Endothelial cell of umbilical vein (primary cell): Measurements from ENCODE around the gene NANOS2. TPM values are rescaled to one million over a fixed set of nuclear protein-coding genes. Genes with fewer than 3 reads are reported as not detected.

ENCODE experiments used
- BruUV-seq: library from RNA; stranded (reverse); fragments of 400-500 nt; replicated peaks from 2 replicates; lab custom pipeline; 2021; lab: Mats Ljungman, UMichigan
- CTCF ChIA-PET: fragments of 300-600, 350-600 bp; sonication (Branson Sonifier 250); formaldehyde crosslinking; loops from one replicate; lab custom pipeline; 2021; ENCODE audit warnings: antibody characterized with exemption, inconsistent platforms; lab: Charles Lee
- POLR2A ChIA-PET: fragments of 300-600, 350-600 bp; sonication (Branson Sonifier 250); formaldehyde crosslinking; loops from one replicate; lab custom pipeline; 2021; ENCODE audit warnings: antibody characterized with exemption, inconsistent platforms; lab: Charles Lee
- DNase-seq: peaks from one replicate; pipeline ENCODE4 v3.0.0-alpha.2; 2011; ENCODE audit warnings: low read depth, low spot score
- FAIRE-seq: peaks from 2 replicates; lab custom pipeline; 2011; peaks lifted over from hg19 to GRCh38; lab: Jason Lieb, UNC
- H2AFZ ChIP-seq: 2 replicates; pipeline ENCODE4 v1.6.0; 2012; ENCODE audit warnings: low read depth, low read length, control low read depth, inconsistent platforms
- H3K27ac ChIP-seq: 2 replicates; pipeline ENCODE4 v1.5.1; 2011; ENCODE audit warnings: low read depth, mild to moderate bottlenecking, control low read depth, low read length, moderate library complexity; ENCODE audit not compliant: insufficient read depth
- H3K27me3 ChIP-seq, 2 experiments: 2 replicates each; pipeline versions ENCODE4 v1.6.0 to v1.6.1; 2011; ENCODE audit warnings: low read length in 2 of 2, mixed read lengths in 1 of 2; ENCODE audit not compliant: control insufficient read depth in 2 of 2, insufficient read depth in 2 of 2
- H3K36me3 ChIP-seq, 2 experiments: 2 replicates in 1 of 2; 3 replicates in 1 of 2; pipeline ENCODE4 v1.5.1; 2011; ENCODE audit warnings: low read length in 2 of 2, mild to moderate bottlenecking in 1 of 2, moderate library complexity in 1 of 2; ENCODE audit not compliant: control insufficient read depth in 2 of 2, insufficient read depth in 2 of 2; ENCODE audit errors: extremely low read depth in 1 of 2
- H3K4me1 ChIP-seq: 3 replicates; pipeline ENCODE4 v1.5.1; 2011; ENCODE audit warnings: mild to moderate bottlenecking, low read length; ENCODE audit not compliant: control insufficient read depth, insufficient read depth; ENCODE audit errors: extremely low read depth
- H3K4me2 ChIP-seq: 2 replicates; pipeline ENCODE4 v1.6.1; 2011; ENCODE audit warnings: low read length, control low read depth, mixed read lengths; ENCODE audit not compliant: insufficient read depth
- H3K4me3 ChIP-seq, 3 experiments: fragments of 200-600 bp in 1 of 3; sonication (generic), shearing (Covaris generic) in 1 of 3; replicated peaks in 1 of 3; 2 replicates each; pipeline ENCODE4 v1.5.1; 2011 to 2016; ENCODE audit warnings: control low read depth in 3 of 3, low read length in 3 of 3, mild to moderate bottlenecking in 2 of 3, inconsistent platforms in 1 of 3, low read depth in 1 of 3, moderate library complexity in 1 of 3; ENCODE audit not compliant: insufficient read depth in 1 of 3
- H3K79me2 ChIP-seq: 2 replicates; pipeline ENCODE4 v1.6.0; 2012; ENCODE audit warnings: low read length, inconsistent platforms; ENCODE audit not compliant: control insufficient read depth, insufficient read depth
- H3K9ac ChIP-seq: replicated peaks from 2 replicates; pipeline ENCODE3; 2011; ENCODE audit warnings: low read length, control low read depth; ENCODE audit not compliant: insufficient read depth; ENCODE audit errors: extremely low read depth
- H3K9me1 ChIP-seq: replicated peaks from 3 replicates; pipeline ENCODE4 v1.6.0; 2011; ENCODE audit warnings: mild to moderate bottlenecking, low read length; ENCODE audit not compliant: control insufficient read depth, insufficient read depth; ENCODE audit errors: extremely low read depth
- H3K9me3 ChIP-seq: replicated peaks from 2 replicates; pipeline ENCODE4 v1.5.1; 2012; ENCODE audit warnings: low read length, inconsistent platforms; ENCODE audit not compliant: control insufficient read depth, insufficient read depth
- H4K20me1 ChIP-seq: replicated peaks from 2 replicates; pipeline ENCODE3; 2011; ENCODE audit warnings: mild to moderate bottlenecking, low read length; ENCODE audit not compliant: control insufficient read depth, insufficient read depth; ENCODE audit errors: extremely low read depth
- FOS ChIP-seq: IDR thresholded peaks from 2 replicates; pipeline ENCODE4 v1.6.1; 2011; ENCODE audit warnings: mild to moderate bottlenecking, low read length, moderate library complexity, borderline replicate concordance; ENCODE audit not compliant: insufficient read depth
- GATA2 ChIP-seq: IDR thresholded peaks from 2 replicates; pipeline ENCODE4 v1.7.0; 2011; ENCODE audit warnings: low read depth, mild to moderate bottlenecking, moderate library complexity, mixed read lengths, low read length; ENCODE audit not compliant: insufficient read length, insufficient read depth
- MYC ChIP-seq: IDR thresholded peaks from one replicate; pipeline ENCODE4 v1.6.1; 2011; ENCODE audit warnings: mild to moderate bottlenecking, low read depth, low read length
- dilution Hi-C: fragments of 300-500 bp; cut with MboI; formaldehyde crosslinking; loops from one replicate; pipeline ENCODE4 v1.15.0; 2019; ENCODE audit warnings: low sequenced_read_pairs; ENCODE audit not compliant: extremely low pct_ligation_motif_present
- intact Hi-C: fragments of 100-400 bp; cut with micrococcal nuclease; formaldehyde crosslinking; loops from one replicate; pipeline ENCODE4 v1.10.0; 2022
- polyA plus RNA-seq, 4 experiments: library from polyadenylated mRNA; depleted of rRNA in 3 of 4; stranded (reverse) in 3 of 4; unstranded in 1 of 4; fragments of >200 nt; gene quantifications; 2 replicates each; pipeline versions ENCODE4 v1.2.1 to v1.2.3, GENCODE V29; 2011 to 2012; ENCODE audit warnings: missing spikeins in 1 of 4
- total RNA-seq: library from RNA; stranded (reverse); gene quantifications from 2 replicates; pipeline ENCODE4 v1.2.3, GENCODE V29; 2021
- TF ChIP-seq, protein P1 (sequence below), 2 donors: IDR thresholded peaks; 1 replicate in 1 of 2; 2 replicates in 1 of 2; pipeline ENCODE4 v1.5.1; 2011; ENCODE audit warnings: low read length in 2 of 2, mild to moderate bottlenecking in 2 of 2, moderate library complexity in 2 of 2, control low read depth in 1 of 2, inconsistent platforms in 1 of 2, low read depth in 1 of 2; ENCODE audit not compliant: insufficient read depth in 1 of 2; ENCODE audit errors: extremely low read depth in 1 of 2

NANOS2 gene
- total and polyA plus RNA-seq, 2 donors (not counting 3 experiments of a cell fraction or from before 2014, with no cell fraction given), result not detected

DNA sequence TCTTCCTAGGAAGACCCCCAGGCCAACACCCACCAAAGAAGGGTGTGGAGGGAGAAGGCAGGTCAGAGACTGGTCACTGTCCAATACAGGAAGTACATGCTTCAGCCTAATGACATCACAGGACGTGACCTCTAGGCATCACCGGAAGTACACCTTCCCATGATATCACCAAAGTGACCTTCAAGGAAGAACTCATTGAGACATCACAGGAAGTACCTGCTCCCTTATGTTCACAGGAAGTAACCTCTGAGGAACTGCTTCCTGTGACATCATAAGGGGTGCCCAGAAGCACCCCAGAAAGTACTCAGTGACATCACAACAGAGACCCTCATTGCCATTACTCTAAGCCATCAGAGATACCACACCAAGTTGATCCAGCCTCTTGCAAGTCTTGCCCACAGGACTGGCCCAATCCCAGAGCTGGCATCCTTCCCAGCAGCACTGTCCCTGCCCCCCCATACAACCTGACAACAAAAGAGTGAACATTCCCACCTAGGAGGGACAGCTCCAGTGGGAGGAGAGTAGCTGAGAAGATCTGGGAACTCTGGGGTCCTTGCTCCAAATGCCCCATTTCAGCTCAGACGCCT is 24.2 kb upstream of the NANOS2 start:
- no peaks in the 10 kb centered on the region for H3K79me2 ChIP-seq
- no peaks in the 10 kb centered on the region for H3K27me3 ChIP-seq
- TF ChIP-seq MYC, result no peak
- peak; percentile 12 for TF ChIP-seq FOS
- H3K4me2 ChIP-seq, result no peak overlapping the region
- H3K27ac ChIP-seq, result no peak overlapping the region
- H3K36me3 ChIP-seq, result peaks cover 0 to 17% of the 10 kb centered on the region in 2 experiments
- no peaks in the 10 kb centered on the region for H4K20me1 ChIP-seq
- FAIRE-seq (no peak), DNase-seq (no peak)
- intact Hi-C loops, result no loop called here
- CTCF ChIA-PET, result interaction anchor here (1.4 kb wide), 1 partner anchor 78 kb away, joined by 3 read pairs; no protein-coding TSS in a partner anchor
- no peaks in the 10 kb centered on the region for H3K4me1 ChIP-seq
- no peaks in the 10 kb centered on the region for H3K9me3 ChIP-seq
- H3K4me3 ChIP-seq, result no peak overlapping the region
- POLR2A ChIA-PET, result no interaction called here
- no peaks in the 10 kb centered on the region for H3K9me1 ChIP-seq
- no TSS peak for BruUV-seq
- no peak overlapping the region for H2AFZ ChIP-seq
- H3K9ac ChIP-seq, result no peak overlapping the region
- dilution Hi-C loops, result no loop called here

DNA sequence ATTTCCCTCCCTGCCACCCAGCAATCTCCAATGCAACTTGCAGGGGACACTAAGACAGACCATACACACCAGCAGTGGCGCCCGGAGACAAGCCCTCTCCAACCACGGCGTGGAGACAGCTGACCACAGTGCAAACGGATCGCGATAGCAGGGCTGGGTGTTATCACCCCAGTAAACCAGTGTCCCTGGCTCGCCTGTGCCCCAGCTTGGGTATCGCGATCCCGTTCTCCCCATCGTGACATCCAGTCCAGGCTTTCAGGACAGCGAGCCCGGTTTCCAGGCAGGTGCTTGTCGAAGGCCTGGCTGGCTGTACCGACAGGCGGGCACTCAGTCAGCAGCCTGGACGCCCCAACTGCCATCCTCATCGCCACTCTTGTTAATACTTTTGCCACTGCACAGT is 20.7 kb upstream of the NANOS2 start:
- no TSS peak for BruUV-seq
- DNase-seq (no peak), FAIRE-seq (no peak)
- H3K79me2 ChIP-seq, result no peaks in the 10 kb centered on the region
- POLR2A ChIA-PET, result no interaction called here
- no peak overlapping the region for H3K27ac ChIP-seq
- dilution Hi-C loops (no loop called here), intact Hi-C loops (no loop called here)
- no peaks in the 10 kb centered on the region for H3K27me3 ChIP-seq
- no peaks in the 10 kb centered on the region for H3K4me1 ChIP-seq
- peaks cover 0 to 4% of the 10 kb centered on the region in 2 experiments for H3K36me3 ChIP-seq
- no peak overlapping the region for H3K4me2 ChIP-seq
- H3K9ac ChIP-seq, result no peak overlapping the region
- H2AFZ ChIP-seq, result no peak overlapping the region
- no peaks in the 10 kb centered on the region for H4K20me1 ChIP-seq
- CTCF ChIA-PET, result no interaction called here
- TF ChIP-seq GATA2 (no peak), MYC (no peak)
- TF ChIP-seq, protein P1, sequence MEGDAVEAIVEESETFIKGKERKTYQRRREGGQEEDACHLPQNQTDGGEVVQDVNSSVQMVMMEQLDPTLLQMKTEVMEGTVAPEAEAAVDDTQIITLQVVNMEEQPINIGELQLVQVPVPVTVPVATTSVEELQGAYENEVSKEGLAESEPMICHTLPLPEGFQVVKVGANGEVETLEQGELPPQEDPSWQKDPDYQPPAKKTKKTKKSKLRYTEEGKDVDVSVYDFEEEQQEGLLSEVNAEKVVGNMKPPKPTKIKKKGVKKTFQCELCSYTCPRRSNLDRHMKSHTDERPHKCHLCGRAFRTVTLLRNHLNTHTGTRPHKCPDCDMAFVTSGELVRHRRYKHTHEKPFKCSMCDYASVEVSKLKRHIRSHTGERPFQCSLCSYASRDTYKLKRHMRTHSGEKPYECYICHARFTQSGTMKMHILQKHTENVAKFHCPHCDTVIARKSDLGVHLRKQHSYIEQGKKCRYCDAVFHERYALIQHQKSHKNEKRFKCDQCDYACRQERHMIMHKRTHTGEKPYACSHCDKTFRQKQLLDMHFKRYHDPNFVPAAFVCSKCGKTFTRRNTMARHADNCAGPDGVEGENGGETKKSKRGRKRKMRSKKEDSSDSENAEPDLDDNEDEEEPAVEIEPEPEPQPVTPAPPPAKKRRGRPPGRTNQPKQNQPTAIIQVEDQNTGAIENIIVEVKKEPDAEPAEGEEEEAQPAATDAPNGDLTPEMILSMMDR (IDR thresholded peaks at IDR 0.05; ENCODE audit: extremely low read depth in 1 of 2, insufficient read depth in 1 of 2, low read depth in 1 of 2, low read length in 2 of 2), result no peak
- H3K9me1 ChIP-seq, result no peaks in the 10 kb centered on the region
- H3K9me3 ChIP-seq, result no peaks in the 10 kb centered on the region
- H3K4me3 ChIP-seq, result no peak overlapping the region
